ENCODE data around the gene PTPN13.

Gene PTPN13

GRCh38 chr4:86848136-86848535 is 254.0 kb downstream of the PTPN13 start:
- TF ChIP-seq EZH2phosphoT487 (IDR thresholded peaks at IDR 0.05; ENCODE audit: borderline replicate concordance, low read length), result no peak
- TF ChIP-seq, protein P1, sequence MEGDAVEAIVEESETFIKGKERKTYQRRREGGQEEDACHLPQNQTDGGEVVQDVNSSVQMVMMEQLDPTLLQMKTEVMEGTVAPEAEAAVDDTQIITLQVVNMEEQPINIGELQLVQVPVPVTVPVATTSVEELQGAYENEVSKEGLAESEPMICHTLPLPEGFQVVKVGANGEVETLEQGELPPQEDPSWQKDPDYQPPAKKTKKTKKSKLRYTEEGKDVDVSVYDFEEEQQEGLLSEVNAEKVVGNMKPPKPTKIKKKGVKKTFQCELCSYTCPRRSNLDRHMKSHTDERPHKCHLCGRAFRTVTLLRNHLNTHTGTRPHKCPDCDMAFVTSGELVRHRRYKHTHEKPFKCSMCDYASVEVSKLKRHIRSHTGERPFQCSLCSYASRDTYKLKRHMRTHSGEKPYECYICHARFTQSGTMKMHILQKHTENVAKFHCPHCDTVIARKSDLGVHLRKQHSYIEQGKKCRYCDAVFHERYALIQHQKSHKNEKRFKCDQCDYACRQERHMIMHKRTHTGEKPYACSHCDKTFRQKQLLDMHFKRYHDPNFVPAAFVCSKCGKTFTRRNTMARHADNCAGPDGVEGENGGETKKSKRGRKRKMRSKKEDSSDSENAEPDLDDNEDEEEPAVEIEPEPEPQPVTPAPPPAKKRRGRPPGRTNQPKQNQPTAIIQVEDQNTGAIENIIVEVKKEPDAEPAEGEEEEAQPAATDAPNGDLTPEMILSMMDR (IDR thresholded peaks at IDR 0.05; ENCODE audit: low read depth, low read length, poor library complexity, severe bottlenecking), result no peak

GRCh38 chr4:86848732-86849619 is 254.9 kb downstream of the PTPN13 start, which contains the start of gene SLC10A6:
SLC10A6 (minus strand) TSS chr4:86849384; CDS start chr4:86849115, 269 bp downstream.
- no peaks in the 10 kb centered on the region for H3K9me3 ChIP-seq (ENCODE audit: control insufficient read depth, insufficient read depth, low read length)
- no peaks in the 10 kb centered on the region for H3K4me1 ChIP-seq (ENCODE audit: control insufficient read depth, low read length)
- H4K20me1 ChIP-seq (ENCODE audit: control insufficient read depth, insufficient read depth, low read depth, low read length), result no peaks in the 10 kb centered on the region
- H3K36me3 ChIP-seq (ENCODE audit: control insufficient read depth, low read length), result no peaks in the 10 kb centered on the region
- TF ChIP-seq, protein P1 (IDR thresholded peaks at IDR 0.05; ENCODE audit: low read depth, low read length, poor library complexity, severe bottlenecking), result no peak
- TF ChIP-seq EZH2phosphoT487 (IDR thresholded peaks at IDR 0.05; ENCODE audit: borderline replicate concordance, low read length), result no peak
- H3K4me2 ChIP-seq (ENCODE audit: low read length), result no peak within 1 kb of the TSS
- no peak within 1 kb of the TSS for H3K4me3 ChIP-seq (ENCODE audit: low read length)
- H3K9me2 ChIP-seq (replicated peaks; ENCODE audit: control insufficient read depth, low read length), result no peaks in the 10 kb centered on the region
- no peaks in the 10 kb centered on the region for H3F3A ChIP-seq (ENCODE audit: control insufficient read depth, insufficient read depth)
- peaks cover 3% of the 10 kb centered on the region; the same call in 1 of the 2 replicates for H3K27me3 ChIP-seq (ENCODE audit: control insufficient read depth, low read length)
- H3K79me2 ChIP-seq (ENCODE audit: control insufficient read depth, low read length), result no peaks in the 10 kb centered on the region
- H3K27ac ChIP-seq (ENCODE audit: low read depth, low read length), result no peak within 1 kb of the TSS

More at GRCh38 chr4:86848136-86848535, 254.0 kb downstream of the PTPN13 start:
- Histone ChIP-seq H3K4me2 (ENCODE audit: low read length) (no peak overlapping the region), H3K79me2 (ENCODE audit: control insufficient read depth, low read length) (no peaks in the 10 kb centered on the region), H3K4me3 (ENCODE audit: low read length) (no peak overlapping the region), H3K9me2 (replicated peaks; ENCODE audit: control insufficient read depth, low read length) (no peaks in the 10 kb centered on the region), H3F3A (ENCODE audit: control insufficient read depth, insufficient read depth) (no peaks in the 10 kb centered on the region), H3K4me1 (ENCODE audit: control insufficient read depth, low read length) (no peaks in the 10 kb centered on the region), H4K20me1 (ENCODE audit: control insufficient read depth, insufficient read depth, low read depth, low read length) (no peaks in the 10 kb centered on the region), H3K27me3 (ENCODE audit: control insufficient read depth, low read length) (peaks cover 3% of the 10 kb centered on the region; the same call in 1 of the 2 replicates), H3K9me3 (ENCODE audit: control insufficient read depth, insufficient read depth, low read length) (no peaks in the 10 kb centered on the region), H3K36me3 (ENCODE audit: control insufficient read depth, low read length) (no peaks in the 10 kb centered on the region), H3K27ac (ENCODE audit: low read depth, low read length) (no peak overlapping the region)

- Histone ChIP-seq H3K4me1 (ENCODE audit: control insufficient read depth, low read length) (no peaks in the 10 kb centered on the region), H3K27ac (ENCODE audit: low read depth, low read length) (no peak overlapping the region), H3K9me3 (ENCODE audit: control insufficient read depth, insufficient read depth, low read length) (no peaks in the 10 kb centered on the region), H3K36me3 (ENCODE audit: control insufficient read depth, low read length) (no peaks in the 10 kb centered on the region), H3K27me3 (ENCODE audit: control insufficient read depth, low read length) (no peaks in the 10 kb centered on the region; the same call in 1 of the 2 replicates), H3F3A (ENCODE audit: control insufficient read depth, insufficient read depth) (no peaks in the 10 kb centered on the region), H3K4me2 (ENCODE audit: low read length) (no peak overlapping the region), H3K9me2 (replicated peaks; ENCODE audit: control insufficient read depth, low read length) (no peaks in the 10 kb centered on the region), H3K4me3 (ENCODE audit: low read length) (no peak overlapping the region), H4K20me1 (ENCODE audit: control insufficient read depth, insufficient read depth, low read depth, low read length) (no peaks in the 10 kb centered on the region), H3K79me2 (ENCODE audit: control insufficient read depth, low read length) (no peaks in the 10 kb centered on the region)
- no peak for TF ChIP-seq EZH2phosphoT487 (IDR thresholded peaks at IDR 0.05; ENCODE audit: borderline replicate concordance, low read length)
- TF ChIP-seq, protein P1 (IDR thresholded peaks at IDR 0.05; ENCODE audit: low read depth, low read length, poor library complexity, severe bottlenecking), result no peak
These were observed 259.1 kb downstream of the PTPN13 start for GRCh38 chr4:86853209-86853608.

Measured in DOHH2 (cell line).